Activated T-helper 17 cell treated with anti-CD3 and anti-CD28 coated beads, Interleukin-2, amount 50 U/mL, for 72 hours (primary cell): ENCODE results near the gene DPY19L2. TPM values are rescaled to one million over a fixed set of nuclear protein-coding genes. Genes with fewer than 3 reads are reported as not detected.
"Not testable (repeated sequence)": the region's sequence is repeated elsewhere in the genome, so short reads cannot be mapped to it uniquely, and the experiment has no call there.

ENCODE experiments used
- ATAC-seq: fragments of 150-1000 bp; cut with Tn5 transposase; replicated peaks from 2 replicates; pipeline ENCODE4 v1.10.0; 2021; ENCODE audit warnings: mild to moderate bottlenecking, moderate library complexity
- H3K27ac Mint-ChIP-seq: one replicate; pipeline ENCODE4 v1.8.0; 2022; ENCODE audit warnings: mixed read lengths
- H3K27me3 Mint-ChIP-seq: one replicate; pipeline ENCODE4 v1.8.0; 2022; ENCODE audit warnings: mixed read lengths
- H3K36me3 Mint-ChIP-seq: one replicate; pipeline ENCODE4 v1.8.0; 2022; ENCODE audit warnings: low read depth, mild to moderate bottlenecking, mixed read lengths
- H3K4me1 Mint-ChIP-seq: one replicate; pipeline ENCODE4 v1.8.0; 2022; ENCODE audit warnings: mixed read lengths
- H3K4me3 Mint-ChIP-seq: one replicate; pipeline ENCODE4 v1.8.0; 2022; ENCODE audit warnings: mild to moderate bottlenecking, mixed read lengths
- H3K9me3 Mint-ChIP-seq: one replicate; pipeline ENCODE4 v1.8.0; 2022; ENCODE audit warnings: mixed read lengths
- total RNA-seq, 2 donors: library from RNA; stranded (reverse); gene quantifications; one replicate each; pipeline ENCODE4 v1.2.3, GENCODE V29; 2022

The DPY19L2 gene
- total RNA-seq, 2 donors from 2014 or later: 0.50 to 1.1 TPM

- H3K9me3 Mint-ChIP-seq, H3K4me3 Mint-ChIP-seq, ATAC-seq, H3K4me1 Mint-ChIP-seq, H3K36me3 Mint-ChIP-seq, H3K27me3 Mint-ChIP-seq, H3K27ac Mint-ChIP-seq: not testable (repeated sequence)
Measured at GRCh38 chr12:63685789-63686188, 17.5 kb upstream of the DPY19L2 start.

DNA sequence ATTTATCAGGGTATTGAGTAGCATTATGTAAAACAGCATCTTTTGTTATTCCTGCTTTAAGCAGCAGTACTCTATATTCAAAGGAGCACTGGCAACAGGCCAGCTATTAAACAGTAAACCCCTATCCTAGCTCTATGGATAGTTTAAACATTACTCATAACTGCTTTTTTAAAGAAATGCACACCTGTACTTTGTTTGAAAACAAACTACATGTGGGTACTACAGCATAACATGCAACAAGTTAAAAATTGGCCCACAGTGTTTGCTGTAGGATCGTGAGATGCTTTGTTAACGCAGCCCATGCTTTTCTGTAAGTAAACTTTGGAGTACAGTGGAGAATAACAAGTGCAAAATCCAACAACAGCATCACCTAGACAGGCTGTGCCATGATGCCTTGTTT lies 14.3 kb upstream of the DPY19L2 start:
- H3K27me3 Mint-ChIP-seq, H3K36me3 Mint-ChIP-seq, ATAC-seq, H3K9me3 Mint-ChIP-seq, H3K27ac Mint-ChIP-seq, H3K4me3 Mint-ChIP-seq, H3K4me1 Mint-ChIP-seq: not testable (repeated sequence)

DNA sequence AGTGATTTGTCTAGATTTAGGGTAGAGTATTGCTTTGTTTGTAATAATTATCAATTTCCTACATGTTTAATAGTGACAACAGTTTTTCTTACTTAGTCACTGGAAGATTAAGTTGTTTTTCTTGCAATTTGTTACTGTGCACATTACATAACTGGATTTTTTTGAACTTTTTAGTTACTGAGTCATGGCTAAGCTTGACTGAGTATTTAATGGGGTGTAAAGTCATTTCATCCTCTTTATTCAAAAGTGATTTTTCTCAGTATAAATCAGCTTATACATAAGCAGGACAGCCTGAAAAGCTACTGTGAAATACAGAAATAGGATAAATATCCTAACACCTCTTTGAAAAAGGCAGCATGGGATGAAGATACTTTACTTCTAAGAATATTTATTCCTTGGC lies 12.5 kb upstream of the DPY19L2 start:
- H3K9me3 Mint-ChIP-seq: not testable (repeated sequence)

GRCh38 chr12:63672550-63672949 lies 4.3 kb upstream of the DPY19L2 start:
- not testable (repeated sequence) for H3K9me3 Mint-ChIP-seq, H3K4me1 Mint-ChIP-seq, H3K4me3 Mint-ChIP-seq, ATAC-seq, H3K27ac Mint-ChIP-seq, H3K36me3 Mint-ChIP-seq
- peaks cover 18% of the 10 kb centered on the region for H3K27me3 Mint-ChIP-seq

More for the DNA sequence above, 12.5 kb upstream of the DPY19L2 start:
- ATAC-seq, H3K4me1 Mint-ChIP-seq, H3K27me3 Mint-ChIP-seq, H3K36me3 Mint-ChIP-seq, H3K27ac Mint-ChIP-seq, H3K4me3 Mint-ChIP-seq: not testable (repeated sequence)

DNA sequence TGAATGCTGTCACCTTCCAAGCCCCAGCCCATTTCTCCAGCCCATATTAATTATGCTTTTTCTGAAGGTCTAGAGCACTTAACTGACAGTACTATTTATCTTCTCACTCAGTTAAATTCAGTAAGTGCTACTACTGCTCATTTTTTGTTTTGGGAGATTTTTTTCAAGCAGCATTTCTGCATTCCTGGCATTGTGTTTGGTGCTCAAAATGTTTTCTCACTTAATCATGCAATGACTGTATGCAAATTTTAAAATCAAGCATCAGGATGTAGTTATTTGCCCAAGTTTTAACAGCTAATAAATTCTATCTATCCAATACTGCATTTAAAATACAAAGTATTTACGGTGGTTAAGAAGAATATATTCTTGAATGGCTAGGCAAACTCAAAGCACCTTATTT lies 1.6 kb upstream of the DPY19L2 start:
- not testable (repeated sequence) for H3K27ac Mint-ChIP-seq, ATAC-seq, H3K4me1 Mint-ChIP-seq, H3K36me3 Mint-ChIP-seq, H3K9me3 Mint-ChIP-seq
- H3K4me3 Mint-ChIP-seq: peak overlapping the region; percentile 72
- peaks cover 26% of the 10 kb centered on the region for H3K27me3 Mint-ChIP-seq

- peak overlapping the region; percentile 72 for H3K4me3 Mint-ChIP-seq
- H3K36me3 Mint-ChIP-seq, H3K4me1 Mint-ChIP-seq, H3K27ac Mint-ChIP-seq, H3K9me3 Mint-ChIP-seq, ATAC-seq: not testable (repeated sequence)
- peaks cover 29% of the 10 kb centered on the region for H3K27me3 Mint-ChIP-seq
Measured at GRCh38 chr12:63669427-63669826, 1.1 kb upstream of the DPY19L2 start.

- H3K36me3 Mint-ChIP-seq, H3K9me3 Mint-ChIP-seq, H3K4me1 Mint-ChIP-seq, ATAC-seq, H3K27ac Mint-ChIP-seq: not testable (repeated sequence)
- Mint-ChIP-seq H3K27me3 (peaks cover 31% of the 10 kb centered on the region), H3K4me3 (peak overlapping the region; percentile 72)
Measured at GRCh38 chr12:63668800-63669365, 590 bp upstream of the DPY19L2 start.

- not testable (repeated sequence) for H3K36me3 Mint-ChIP-seq, ATAC-seq, H3K4me1 Mint-ChIP-seq, H3K4me3 Mint-ChIP-seq, H3K9me3 Mint-ChIP-seq, H3K27ac Mint-ChIP-seq
- peaks cover 27% of the 10 kb centered on the region for H3K27me3 Mint-ChIP-seq
Measured at GRCh38 chr12:63663005-63663404, 5.3 kb downstream of the DPY19L2 start.

DNA sequence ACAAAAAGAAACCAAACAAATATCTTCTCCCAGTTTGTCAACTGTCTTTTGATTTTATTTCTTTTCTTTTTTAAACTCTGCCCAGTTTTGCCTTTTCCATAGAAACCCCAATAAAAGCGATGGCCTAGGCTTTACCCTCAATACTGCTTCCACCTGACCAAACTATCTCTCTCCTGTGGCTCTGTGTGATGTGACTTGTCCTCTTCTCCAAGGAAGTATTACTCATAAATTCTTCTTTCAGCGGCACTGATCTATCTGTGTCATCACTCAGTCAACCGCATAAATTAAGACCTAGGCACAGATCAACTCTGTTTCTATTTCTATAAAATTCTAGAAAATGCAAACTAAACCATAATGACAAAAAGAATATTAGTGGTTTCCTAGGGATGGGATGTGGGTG lies 9.8 kb downstream of the DPY19L2 start:
- not testable (repeated sequence) for H3K4me1 Mint-ChIP-seq, H3K9me3 Mint-ChIP-seq, H3K27ac Mint-ChIP-seq, H3K36me3 Mint-ChIP-seq, ATAC-seq, H3K4me3 Mint-ChIP-seq
- H3K27me3 Mint-ChIP-seq: peaks cover 15% of the 10 kb centered on the region

DNA sequence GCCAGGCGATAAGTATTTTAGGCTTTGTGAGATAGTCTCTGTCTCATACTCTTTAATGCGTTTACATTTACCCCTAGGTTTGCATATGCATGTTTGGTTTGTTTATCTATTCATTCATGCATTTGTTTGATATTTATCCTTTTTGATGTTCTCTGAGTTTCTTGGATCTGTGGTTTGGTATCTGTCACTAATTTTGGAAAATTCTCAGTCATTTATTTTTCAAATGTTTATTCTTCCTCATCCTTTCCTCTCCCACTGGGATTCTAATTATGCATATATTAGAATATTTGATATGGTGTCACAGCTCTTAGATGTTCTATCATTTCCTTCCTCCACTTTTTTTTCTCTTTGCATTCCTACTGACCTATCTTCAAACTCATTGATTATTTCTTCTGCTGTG lies 11.9 kb downstream of the DPY19L2 start:
- H3K36me3 Mint-ChIP-seq, H3K27ac Mint-ChIP-seq, ATAC-seq, H3K9me3 Mint-ChIP-seq, H3K4me3 Mint-ChIP-seq, H3K4me1 Mint-ChIP-seq: not testable (repeated sequence)
- H3K27me3 Mint-ChIP-seq: peaks cover 20% of the 10 kb centered on the region

- H3K27ac Mint-ChIP-seq, H3K4me3 Mint-ChIP-seq, ATAC-seq, H3K4me1 Mint-ChIP-seq, H3K9me3 Mint-ChIP-seq, H3K36me3 Mint-ChIP-seq: not testable (repeated sequence)
- H3K27me3 Mint-ChIP-seq: peaks cover 17% of the 10 kb centered on the region
Measured at GRCh38 chr12:63655543-63656257, 12.6 kb downstream of the DPY19L2 start.

- H3K9me3 Mint-ChIP-seq, ATAC-seq, H3K27ac Mint-ChIP-seq, H3K36me3 Mint-ChIP-seq, H3K4me1 Mint-ChIP-seq, H3K4me3 Mint-ChIP-seq: not testable (repeated sequence)
- H3K27me3 Mint-ChIP-seq: peaks cover 18% of the 10 kb centered on the region
Measured at GRCh38 chr12:63654481-63654880, 13.8 kb downstream of the DPY19L2 start.

DNA sequence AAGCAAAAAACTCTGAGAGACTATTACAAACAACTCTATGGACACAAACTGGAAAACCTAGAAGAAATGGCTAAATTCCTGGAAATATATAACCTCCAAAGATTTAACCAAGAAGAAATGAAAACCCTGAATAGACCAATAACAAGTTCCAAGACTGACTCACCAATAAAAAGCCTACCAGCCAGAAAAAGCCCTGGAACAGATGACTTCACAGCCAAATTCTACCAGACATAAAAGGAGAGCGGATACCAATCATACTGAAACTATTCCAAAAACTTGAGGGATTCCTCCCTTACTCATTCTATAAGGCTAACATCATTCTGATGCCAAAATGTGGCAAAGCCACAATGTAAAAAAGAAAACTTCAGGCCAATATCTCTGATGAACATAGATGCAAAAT lies 18.8 kb downstream of the DPY19L2 start:
- not testable (repeated sequence) for H3K27ac Mint-ChIP-seq, H3K4me3 Mint-ChIP-seq, H3K36me3 Mint-ChIP-seq, H3K4me1 Mint-ChIP-seq, H3K9me3 Mint-ChIP-seq, ATAC-seq
- peaks cover 16% of the 10 kb centered on the region for H3K27me3 Mint-ChIP-seq

DNA sequence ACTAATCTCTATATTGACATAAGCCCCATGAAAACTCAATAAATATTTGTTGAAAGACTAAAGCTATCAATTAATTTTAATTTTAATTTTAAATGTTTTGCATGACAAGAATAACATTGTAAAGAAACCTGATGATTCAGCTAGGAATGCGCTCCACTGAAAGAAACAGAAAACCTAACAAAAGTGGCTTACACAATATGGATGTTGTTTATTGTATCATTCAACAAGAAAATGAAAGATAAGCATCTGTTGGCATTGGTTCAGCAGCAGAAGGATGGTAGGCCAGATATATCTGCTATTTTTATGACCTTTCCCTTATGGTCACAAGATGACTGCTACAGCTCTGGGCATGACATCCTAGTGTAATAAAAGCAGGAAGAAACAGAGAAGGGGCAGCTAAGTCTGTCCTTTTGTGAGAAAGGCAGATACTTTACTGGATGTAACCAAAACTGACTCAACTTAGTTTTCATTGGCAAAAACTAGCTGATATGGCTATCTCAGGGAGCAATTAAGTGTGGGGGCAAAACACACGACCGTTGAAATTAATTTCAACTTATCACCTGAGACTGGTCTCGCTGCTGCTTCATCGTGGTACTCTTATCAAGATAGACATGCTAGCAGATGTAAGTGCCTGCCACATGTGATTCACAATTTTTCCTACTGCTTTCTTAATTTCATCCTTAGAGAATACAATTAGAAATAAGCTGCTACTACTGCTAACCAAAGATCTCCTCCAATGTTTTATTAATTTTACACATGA lies 24.7 kb downstream of the DPY19L2 start:
- not testable (repeated sequence) for H3K9me3 Mint-ChIP-seq, H3K27ac Mint-ChIP-seq, H3K4me3 Mint-ChIP-seq, ATAC-seq, H3K36me3 Mint-ChIP-seq, H3K27me3 Mint-ChIP-seq, H3K4me1 Mint-ChIP-seq

GRCh38 chr12:63624258-63624657 lies 44.0 kb downstream of the DPY19L2 start:
- H3K9me3 Mint-ChIP-seq: not testable (repeated sequence)

More at GRCh38 chr12:63624258-63624657, 44.0 kb downstream of the DPY19L2 start:
- not testable (repeated sequence) for H3K27ac Mint-ChIP-seq, H3K27me3 Mint-ChIP-seq, H3K36me3 Mint-ChIP-seq, ATAC-seq, H3K4me3 Mint-ChIP-seq, H3K4me1 Mint-ChIP-seq
